PC-3 (cell line): ENCODE results near the gene WDFY4. TPM values are rescaled to one million over a fixed set of nuclear protein-coding genes. Genes with fewer than 3 reads are reported as not detected.

ENCODE experiments used
- ATAC-seq: fragments of 200-7000 bp; cut with Tn5 transposase; 2 replicates; pipeline ENCODE4 v1.9.1; 2020; ENCODE audit warnings: mild to moderate bottlenecking, moderate library complexity
- BruUV-seq: library from RNA; stranded (reverse); fragments of 400-500 nt; replicated peaks from 2 replicates; lab custom pipeline; 2021; lab: Mats Ljungman, UMichigan
- CTCF ChIA-PET: fragments of 300-600 bp; sonication (Branson Sonifier 250); formaldehyde crosslinking; loops from one replicate; lab custom pipeline; 2022; ENCODE audit warnings: antibody characterized with exemption; lab: Charles Lee
- POLR2A ChIA-PET: fragments of 300-600 bp; sonication (Branson Sonifier 250); formaldehyde crosslinking; loops from one replicate; lab custom pipeline; 2022; ENCODE audit warnings: antibody characterized with exemption; ENCODE audit not compliant: unreplicated experiment; lab: Charles Lee
- DNase-seq: peaks from one replicate; pipeline ENCODE4 v3.0.0-alpha.2; 2015
- H2AFZ ChIP-seq: fragments of 300-600 bp; sonication (generic); 2 replicates; pipeline ENCODE4 v1.6.0; 2016; ENCODE audit warnings: antibody characterized with exemption, low read length
- H3F3A ChIP-seq: fragments of 300-600 bp; sonication (generic); one replicate; pipeline ENCODE4 v1.6.0; 2017; ENCODE audit warnings: antibody characterized with exemption, low read length, control low read depth, mild to moderate bottlenecking; ENCODE audit not compliant: unreplicated experiment
- H3K27ac ChIP-seq: fragments of 300-600 bp; sonication (generic); 2 replicates; pipeline ENCODE4 v1.5.1; 2016; ENCODE audit warnings: mild to moderate bottlenecking, low read length
- H3K27me3 ChIP-seq: fragments of 300-600 bp; sonication (generic); 2 replicates; pipeline ENCODE4 v1.6.1; 2016; ENCODE audit warnings: low read length, mixed read lengths
- H3K36me3 ChIP-seq: fragments of 300-600 bp; sonication (generic); 2 replicates; pipeline ENCODE4 v1.6.1; 2016; ENCODE audit warnings: low read depth, mixed run types, low read length, mixed read lengths
- H3K4me1 ChIP-seq: fragments of 300-600 bp; sonication (generic); 2 replicates; pipeline ENCODE4 v1.5.1; 2016; ENCODE audit warnings: low read length; ENCODE audit not compliant: insufficient read depth
- H3K4me2 ChIP-seq: fragments of 300-600 bp; sonication (generic); 2 replicates; pipeline ENCODE4 v1.6.0; 2016; ENCODE audit warnings: low read length
- H3K4me3 ChIP-seq: fragments of 300-600 bp; sonication (generic); 2 replicates; pipeline ENCODE4 v1.5.1; 2016; ENCODE audit warnings: mild to moderate bottlenecking, low read length, mixed read lengths
- H3K79me2 ChIP-seq: fragments of 300-600 bp; sonication (generic); 2 replicates; pipeline ENCODE4 v1.6.1; 2017; ENCODE audit warnings: low read length, mixed read lengths
- H3K9ac ChIP-seq: fragments of 300-600 bp; sonication (generic); 2 replicates; pipeline ENCODE4 v1.6.0; 2016; ENCODE audit warnings: mild to moderate bottlenecking, low read length
- H3K9me2 ChIP-seq: fragments of 300-600 bp; sonication (generic); replicated peaks from 2 replicates; pipeline ENCODE4 v1.6.1; 2016; ENCODE audit warnings: mixed run types, low read length, mixed read lengths
- H3K9me3 ChIP-seq: fragments of 300-600 bp; sonication (generic); 2 replicates; pipeline ENCODE4 v1.6.1; 2016; ENCODE audit warnings: low read length, mixed read lengths
- H4K20me1 ChIP-seq: fragments of 300-600 bp; sonication (generic); 2 replicates; pipeline ENCODE4 v1.6.1; 2016; ENCODE audit warnings: low read length, mixed read lengths
- EZH2 ChIP-seq: fragments of 300-600 bp; sonication (generic); IDR thresholded peaks from one replicate; pipeline ENCODE4 v1.6.1; 2017; ENCODE audit warnings: antibody characterized with exemption, mild to moderate bottlenecking, low read length; ENCODE audit not compliant: unreplicated experiment
- EZH2phosphoT487 ChIP-seq: fragments of 300-600 bp; sonication (generic); IDR thresholded peaks from 2 replicates; pipeline ENCODE4 v1.6.1; 2018; ENCODE audit warnings: mild to moderate bottlenecking, antibody characterized with exemption, low read length, borderline replicate concordance
- intact Hi-C: fragments of 100-400 bp; cut with micrococcal nuclease; formaldehyde crosslinking; loops from 2 replicates; pipeline ENCODE4 v1.9.0; 2023
- total RNA-seq: library from RNA; depleted of rRNA; stranded (reverse); fragments of >200 nt; gene quantifications from 2 replicates; pipeline ENCODE4 v1.2.3, GENCODE V29; 2014
- TF ChIP-seq, protein P1 (sequence below): fragments of 300-600 bp; sonication (generic); conservative IDR thresholded peaks from 2 replicates; pipeline ENCODE4 v1.5.1; 2017; ENCODE audit warnings: antibody characterized with exemption, low read depth, mild to moderate bottlenecking, low read length

Gene WDFY4
- total RNA-seq, 1 experiment from 2014 or later, result not detected

- Histone ChIP-seq H3K27ac (no peak overlapping the region), H3K9ac (no peak overlapping the region), H3K4me1 (no peaks in the 10 kb centered on the region), H3K79me2 (no peaks in the 10 kb centered on the region), H4K20me1 (no peaks in the 10 kb centered on the region), H3K9me3 (no peaks in the 10 kb centered on the region), H3K27me3 (peaks cover 53% of the 10 kb centered on the region), H3K36me3 (no peaks in the 10 kb centered on the region), H3K9me2 (no peaks in the 10 kb centered on the region), H3K4me3 (no peak overlapping the region), H3K4me2 (no peak overlapping the region), H3F3A (no peaks in the 10 kb centered on the region), H2AFZ (no peak overlapping the region)
- TF ChIP-seq, protein P1, sequence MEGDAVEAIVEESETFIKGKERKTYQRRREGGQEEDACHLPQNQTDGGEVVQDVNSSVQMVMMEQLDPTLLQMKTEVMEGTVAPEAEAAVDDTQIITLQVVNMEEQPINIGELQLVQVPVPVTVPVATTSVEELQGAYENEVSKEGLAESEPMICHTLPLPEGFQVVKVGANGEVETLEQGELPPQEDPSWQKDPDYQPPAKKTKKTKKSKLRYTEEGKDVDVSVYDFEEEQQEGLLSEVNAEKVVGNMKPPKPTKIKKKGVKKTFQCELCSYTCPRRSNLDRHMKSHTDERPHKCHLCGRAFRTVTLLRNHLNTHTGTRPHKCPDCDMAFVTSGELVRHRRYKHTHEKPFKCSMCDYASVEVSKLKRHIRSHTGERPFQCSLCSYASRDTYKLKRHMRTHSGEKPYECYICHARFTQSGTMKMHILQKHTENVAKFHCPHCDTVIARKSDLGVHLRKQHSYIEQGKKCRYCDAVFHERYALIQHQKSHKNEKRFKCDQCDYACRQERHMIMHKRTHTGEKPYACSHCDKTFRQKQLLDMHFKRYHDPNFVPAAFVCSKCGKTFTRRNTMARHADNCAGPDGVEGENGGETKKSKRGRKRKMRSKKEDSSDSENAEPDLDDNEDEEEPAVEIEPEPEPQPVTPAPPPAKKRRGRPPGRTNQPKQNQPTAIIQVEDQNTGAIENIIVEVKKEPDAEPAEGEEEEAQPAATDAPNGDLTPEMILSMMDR, result no peak
- TF ChIP-seq EZH2 (no peak), EZH2phosphoT487 (no peak)
- intact Hi-C loops, result loop anchor here (10.0 kb wide), 1 partner anchor 182 kb away; no protein-coding TSS in a partner anchor
- ChIA-PET POLR2A (no interaction called here), CTCF (no interaction called here)
- no TSS peak for BruUV-seq
- ATAC-seq (no peak), DNase-seq (no peak)
These were observed 297.9 kb downstream of the WDFY4 start for GRCh38 chr10:48982584-48982983.

DNA sequence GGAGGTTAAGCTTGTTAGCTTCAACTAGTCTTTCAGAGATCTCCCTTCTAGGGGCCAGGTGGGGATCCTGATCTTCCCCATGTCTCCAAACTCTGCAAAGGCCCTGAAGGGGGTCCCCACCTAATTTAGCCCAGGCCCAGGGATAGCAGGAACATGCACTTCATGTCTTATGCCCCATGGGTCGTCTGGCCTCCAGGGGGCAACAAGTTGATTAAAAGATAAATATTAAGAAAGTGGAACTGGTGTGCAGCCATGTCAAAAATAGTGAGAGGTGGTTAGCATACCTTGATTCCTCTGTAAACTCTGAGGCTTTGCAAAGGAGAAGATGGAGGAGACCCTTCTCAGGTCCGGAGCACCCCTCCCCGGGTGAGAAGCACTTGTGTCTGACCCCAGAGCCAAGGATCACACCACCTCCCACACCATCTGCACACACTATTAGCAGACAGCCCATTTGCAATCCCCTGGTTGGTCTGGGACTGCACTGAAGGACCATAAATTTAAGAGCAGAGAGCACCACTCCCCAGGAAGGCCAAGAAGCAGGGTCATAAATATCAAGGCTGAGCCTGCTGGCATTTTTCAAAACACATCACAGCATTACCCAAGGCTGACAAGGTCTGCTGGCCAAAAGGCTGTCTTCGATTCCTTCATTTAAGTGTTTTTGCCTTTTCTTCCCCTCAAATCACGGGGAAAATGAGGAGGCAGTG is 299.1 kb downstream of the WDFY4 start:
- ChIA-PET CTCF (no interaction called here), POLR2A (no interaction called here)
- H3F3A ChIP-seq, result no peaks in the 10 kb centered on the region
- no peaks in the 10 kb centered on the region for H3K36me3 ChIP-seq
- H3K4me2 ChIP-seq, result no peak overlapping the region
- DNase-seq (no peak), ATAC-seq (no peak)
- no peaks in the 10 kb centered on the region for H3K9me2 ChIP-seq
- no peaks in the 10 kb centered on the region for H3K79me2 ChIP-seq
- TF ChIP-seq EZH2phosphoT487, result no peak
- TF ChIP-seq, protein P1, result peak; percentile 36; the same call in 1 of the 2 replicates
- no peak for TF ChIP-seq EZH2
- no peaks in the 10 kb centered on the region for H4K20me1 ChIP-seq
- no peak overlapping the region for H3K4me3 ChIP-seq
- H2AFZ ChIP-seq, result no peak overlapping the region
- H3K9me3 ChIP-seq, result no peaks in the 10 kb centered on the region
- BruUV-seq, result no TSS peak
- no peak overlapping the region for H3K27ac ChIP-seq
- H3K4me1 ChIP-seq, result no peaks in the 10 kb centered on the region
- intact Hi-C loops, result loop anchor here (10.0 kb wide), 1 partner anchor 181 kb away; no protein-coding TSS in a partner anchor
- peaks cover 65% of the 10 kb centered on the region for H3K27me3 ChIP-seq
- H3K9ac ChIP-seq, result no peak overlapping the region

- no peaks in the 10 kb centered on the region for H4K20me1 ChIP-seq
- ATAC-seq, result no peak
- TF ChIP-seq, protein P1, result no peak
- no peak for TF ChIP-seq EZH2phosphoT487
- no peak for TF ChIP-seq EZH2
- no TSS peak for BruUV-seq
- intact Hi-C loops, result loop anchor here (10.0 kb wide), 1 partner anchor 179 kb away; no protein-coding TSS in a partner anchor
- no peak overlapping the region for H3K27ac ChIP-seq
- no peak for DNase-seq
- ChIA-PET POLR2A (no interaction called here), CTCF (no interaction called here)
- no peaks in the 10 kb centered on the region for H3K79me2 ChIP-seq
- H3F3A ChIP-seq, result no peaks in the 10 kb centered on the region
- no peaks in the 10 kb centered on the region for H3K9me2 ChIP-seq
- no peak overlapping the region for H3K4me3 ChIP-seq
- H3K9ac ChIP-seq, result no peak overlapping the region
- H3K27me3 ChIP-seq, result peaks cover 69% of the 10 kb centered on the region
- H3K36me3 ChIP-seq, result no peaks in the 10 kb centered on the region
- H3K9me3 ChIP-seq, result 0 out of 2 replicates have a peak, but pooled peaks cover 4% of the 10 kb centered on the region
- H3K4me1 ChIP-seq, result no peaks in the 10 kb centered on the region
- H3K4me2 ChIP-seq, result no peak overlapping the region
- H2AFZ ChIP-seq, result no peak overlapping the region
These were observed 301.0 kb downstream of the WDFY4 start for GRCh38 chr10:48985621-48986158.
